HTR-8/SVneo (cell line): Measurements from ENCODE around the gene NDEL1.

ENCODE experiments used
- DNase-seq: peaks from one replicate; pipeline ENCODE4 v3.0.0; 2011; ENCODE audit warnings: low spot score, mixed read lengths; ENCODE audit not compliant: insufficient read length
- FAIRE-seq: peaks from 2 replicates; lab custom pipeline; 2011; peaks lifted over from hg19 to GRCh38; lab: Jason Lieb, UNC

The NDEL1 gene

GRCh38 chr17:8448310-8448709 is 12.6 kb downstream of the NDEL1 start:
- FAIRE-seq (no peak), DNase-seq (no peak)

DNA sequence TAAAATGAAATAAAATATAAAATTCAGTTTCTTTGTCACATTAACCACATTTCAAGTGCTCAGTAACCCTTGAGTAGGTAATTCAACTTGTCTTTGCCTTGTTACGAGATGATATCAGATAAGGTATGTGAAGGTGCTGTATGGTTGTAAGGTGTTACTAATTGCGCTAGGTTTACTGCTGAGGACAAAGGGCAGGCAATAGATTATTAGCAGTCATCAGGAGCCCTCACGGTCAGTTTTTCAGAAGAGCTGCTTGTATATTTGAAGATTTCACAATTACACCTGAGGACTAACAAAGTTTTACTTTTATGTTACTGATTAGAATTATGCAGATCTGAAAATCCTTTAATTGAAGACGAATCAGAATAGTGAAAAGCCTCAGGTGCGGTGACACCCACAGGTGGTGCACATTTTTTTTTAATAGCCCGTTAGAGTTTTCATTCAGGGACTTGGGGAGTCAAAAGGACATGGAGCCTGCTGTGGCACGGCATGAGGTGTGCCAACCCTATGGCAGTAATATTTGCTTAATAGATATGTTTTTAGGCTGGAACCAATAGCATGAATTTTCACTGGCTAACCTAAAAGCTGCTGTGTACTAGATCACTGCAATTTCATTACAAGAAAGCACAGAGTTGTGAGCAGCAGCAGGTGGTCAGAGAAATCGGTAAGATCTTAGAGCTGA is 16.4 kb downstream of the NDEL1 start:
- DNase-seq (no peak), FAIRE-seq (no peak)

DNA sequence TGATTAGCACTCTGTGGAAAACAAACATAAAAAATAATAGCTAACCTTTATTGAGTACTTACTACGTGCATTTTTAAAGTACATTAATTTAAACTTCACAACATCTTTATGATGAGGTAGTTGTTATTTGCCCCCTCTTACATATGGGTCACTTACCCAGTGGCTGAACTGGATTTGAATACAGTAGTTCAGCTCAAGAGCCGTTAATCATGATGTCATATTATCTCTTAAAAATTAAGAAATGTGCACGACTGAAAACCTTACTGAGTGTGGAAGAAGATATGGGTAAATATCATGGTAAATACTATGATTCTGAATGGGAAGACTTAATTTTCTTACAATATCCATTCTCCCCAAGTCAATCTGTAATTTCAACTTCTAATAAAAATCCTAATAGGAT is 17.6 kb downstream of the NDEL1 start:
- FAIRE-seq (no peak), DNase-seq (no peak)

DNA sequence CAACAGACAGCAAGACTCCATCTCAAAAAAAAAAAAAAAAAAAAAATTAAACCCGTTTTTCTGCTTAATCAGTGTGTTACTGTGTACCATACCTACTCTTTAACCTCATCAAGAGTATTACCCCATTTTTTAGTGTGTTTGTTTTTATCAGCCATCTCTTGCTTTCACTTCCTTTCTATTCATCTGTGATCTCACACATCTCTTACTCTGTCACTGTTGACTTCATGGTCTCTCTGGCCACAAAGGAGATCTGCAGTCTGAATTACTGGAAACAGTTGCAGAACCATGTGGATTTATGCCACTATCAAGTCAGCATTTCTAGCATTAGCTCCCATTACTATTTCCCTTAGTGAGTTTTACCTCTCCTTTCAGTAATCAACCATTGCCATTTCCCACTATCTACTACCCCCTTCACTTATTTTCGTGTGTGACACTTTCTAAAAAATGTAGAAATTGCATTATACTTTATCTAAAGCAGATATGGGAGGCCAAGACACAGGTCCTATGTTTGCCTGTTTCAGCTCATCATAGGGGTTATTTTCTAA is 20.1 kb downstream of the NDEL1 start:
- no peak for DNase-seq
- FAIRE-seq, result no peak

DNA sequence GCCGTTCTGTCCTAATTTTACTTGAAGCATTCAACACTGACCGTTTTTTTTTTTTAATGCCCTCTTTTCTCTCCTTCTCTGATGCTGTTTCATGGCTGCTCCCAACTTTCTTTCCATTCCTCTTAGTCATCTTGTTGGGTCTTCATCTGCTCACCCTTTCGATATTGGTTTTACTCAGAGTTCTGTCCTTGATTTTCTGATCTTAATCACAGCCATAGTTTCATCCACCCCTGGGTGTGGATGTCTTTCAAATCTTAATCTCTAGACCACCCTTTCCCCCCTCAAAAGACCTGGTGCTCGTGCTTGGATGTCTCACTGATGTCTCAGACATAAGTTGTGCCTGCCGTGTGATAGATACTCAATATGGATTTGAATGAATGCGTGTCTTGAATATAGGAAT is 22.4 kb downstream of the NDEL1 start:
- no peak for FAIRE-seq
- DNase-seq, result no peak

DNA sequence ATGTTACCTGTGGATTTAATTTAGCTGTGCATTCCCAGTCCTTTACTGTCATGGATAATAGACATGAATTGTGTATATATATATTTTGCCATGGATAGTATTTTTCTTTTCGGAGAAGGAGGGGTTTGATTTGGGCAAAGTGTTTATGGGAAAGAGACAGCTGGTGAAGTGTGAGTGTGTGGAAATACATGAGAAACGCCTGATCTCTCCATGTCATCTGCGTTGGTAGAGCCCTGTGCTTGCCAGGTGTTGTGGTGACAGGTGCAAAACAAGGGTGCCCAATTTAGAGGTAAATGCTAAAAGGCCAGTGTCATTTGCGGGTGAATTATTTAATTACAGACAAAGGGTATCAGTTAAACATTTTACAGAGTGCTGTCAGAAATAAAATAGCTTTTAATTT is 23.4 kb downstream of the NDEL1 start:
- no peak for FAIRE-seq
- no peak for DNase-seq

GRCh38 chr17:8459831-8460230 is 24.1 kb downstream of the NDEL1 start:
- peak; percentile 9 for FAIRE-seq

DNA sequence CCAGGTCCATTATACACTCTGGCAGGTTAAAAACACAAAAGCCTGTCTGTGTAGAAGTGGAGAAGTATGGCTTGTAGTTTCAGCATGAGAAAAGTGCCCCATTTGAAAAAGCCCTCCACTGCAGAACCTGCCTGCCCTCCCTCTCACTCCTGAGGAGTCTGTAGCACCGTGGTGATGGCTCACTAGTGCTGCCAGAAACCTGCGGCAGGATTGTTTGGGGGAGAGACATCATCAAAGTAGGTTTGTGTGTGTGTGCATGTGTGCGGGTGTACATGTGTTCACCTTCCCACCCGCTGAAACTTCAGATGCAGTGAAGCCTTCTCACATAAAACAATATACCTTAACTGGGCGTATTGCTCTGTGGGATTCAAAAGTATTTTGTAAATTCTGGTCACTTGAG is 26.9 kb downstream of the NDEL1 start:
- DNase-seq, result no peak
- no peak for FAIRE-seq

More at GRCh38 chr17:8459831-8460230, 24.1 kb downstream of the NDEL1 start:
- DNase-seq, result no peak

GRCh38 chr17:8463099-8463498 is 27.4 kb downstream of the NDEL1 start:
- FAIRE-seq (no peak), DNase-seq (no peak)

DNA sequence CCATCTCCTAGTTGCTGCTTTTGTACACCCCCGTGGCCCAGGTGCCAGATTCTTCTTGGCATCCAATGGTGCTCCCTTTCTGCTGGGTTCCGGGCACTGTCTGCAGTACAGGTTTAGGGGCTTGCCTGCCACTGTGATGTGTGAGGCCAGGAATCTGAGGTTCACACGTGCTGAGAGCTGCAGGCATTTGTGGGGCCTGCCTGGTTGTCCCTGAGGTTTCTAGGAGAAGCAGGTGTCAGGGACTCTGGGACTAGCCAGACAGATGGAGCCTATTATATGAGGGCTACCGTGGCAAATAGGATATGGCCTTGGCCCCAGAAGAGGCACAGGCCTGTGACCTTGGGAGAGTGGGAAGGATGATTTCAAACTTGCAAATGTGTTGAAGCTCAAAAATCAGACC is 29.3 kb downstream of the NDEL1 start:
- DNase-seq (no peak), FAIRE-seq (no peak)

- DNase-seq (no peak), FAIRE-seq (no peak)
Observed at GRCh38 chr17:8465356-8465755, 29.7 kb downstream of the NDEL1 start.

- FAIRE-seq, result no peak
- DNase-seq, result no peak
Observed at GRCh38 chr17:8465759-8466158, 30.1 kb downstream of the NDEL1 start.

DNA sequence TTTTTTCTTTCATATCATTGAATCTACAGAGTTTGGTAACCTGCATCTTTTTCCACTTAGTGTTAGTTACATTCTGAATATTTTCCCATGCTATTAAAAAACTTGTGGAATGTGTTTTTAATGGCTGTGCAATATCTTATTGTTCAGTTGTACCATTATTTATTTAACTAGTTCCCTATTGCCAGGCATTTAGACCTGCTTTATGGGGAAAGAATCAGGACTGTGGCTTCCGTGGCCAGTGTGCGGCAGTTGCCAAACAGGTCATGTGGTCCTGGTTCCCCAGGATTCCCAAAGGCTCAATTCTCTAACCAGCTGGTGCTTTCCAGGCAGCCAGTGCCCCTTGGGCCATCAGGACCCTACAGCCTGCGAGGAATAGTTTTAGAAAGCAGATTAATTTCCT is 30.8 kb downstream of the NDEL1 start:
- no peak for FAIRE-seq
- DNase-seq, result no peak

- FAIRE-seq, result no peak
- DNase-seq, result no peak
Observed at GRCh38 chr17:8466873-8467272, 31.2 kb downstream of the NDEL1 start.

DNA sequence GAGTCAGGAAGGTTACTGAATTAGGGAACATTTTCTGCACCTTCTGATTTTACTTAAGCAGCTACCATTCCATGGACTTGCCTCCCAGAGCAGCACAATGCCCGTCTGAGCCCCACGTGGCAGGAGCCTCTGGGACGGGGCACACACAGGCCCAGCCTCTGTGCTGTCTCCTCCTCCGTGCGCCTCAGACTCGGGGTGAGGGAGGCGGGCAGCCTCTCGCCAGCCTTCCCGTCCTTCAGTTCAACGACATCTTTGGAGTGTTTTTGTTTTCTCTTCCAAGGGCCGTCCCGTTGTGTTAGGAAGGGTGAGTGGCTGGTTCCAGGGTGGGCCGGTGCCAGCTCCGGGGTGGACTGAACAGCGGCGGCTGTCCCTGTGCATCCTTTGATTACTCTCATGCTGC is 31.8 kb downstream of the NDEL1 start:
- FAIRE-seq (no peak), DNase-seq (no peak)

- FAIRE-seq, result no peak
Observed at GRCh38 chr17:8468127-8468526, 32.4 kb downstream of the NDEL1 start.

DNA sequence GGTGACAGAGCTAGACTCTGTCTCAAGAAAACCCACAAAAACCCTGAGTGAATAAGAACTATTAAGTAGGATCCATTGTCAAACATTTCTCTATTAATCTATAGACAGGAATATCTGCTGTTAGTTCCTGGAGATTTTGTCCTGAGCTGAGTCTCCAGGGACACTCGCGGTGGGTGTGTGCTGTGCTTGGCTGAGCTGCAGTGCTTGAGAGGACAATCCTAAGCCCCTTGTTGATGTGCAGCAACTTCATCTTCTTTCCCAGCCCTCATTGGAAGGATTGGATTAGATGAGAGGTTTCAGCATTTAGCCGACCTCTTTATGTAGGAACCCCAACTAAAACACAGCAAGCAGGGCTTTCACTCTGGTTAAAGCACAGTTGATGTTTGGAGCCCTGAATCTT is 33.3 kb downstream of the NDEL1 start:
- FAIRE-seq, result no peak
- DNase-seq, result no peak

More at GRCh38 chr17:8468127-8468526, 32.4 kb downstream of the NDEL1 start:
- DNase-seq, result no peak

GRCh38 chr17:8469964-8470363 is 34.3 kb downstream of the NDEL1 start:
- no peak for DNase-seq
- peak; percentile 48 for FAIRE-seq

DNA sequence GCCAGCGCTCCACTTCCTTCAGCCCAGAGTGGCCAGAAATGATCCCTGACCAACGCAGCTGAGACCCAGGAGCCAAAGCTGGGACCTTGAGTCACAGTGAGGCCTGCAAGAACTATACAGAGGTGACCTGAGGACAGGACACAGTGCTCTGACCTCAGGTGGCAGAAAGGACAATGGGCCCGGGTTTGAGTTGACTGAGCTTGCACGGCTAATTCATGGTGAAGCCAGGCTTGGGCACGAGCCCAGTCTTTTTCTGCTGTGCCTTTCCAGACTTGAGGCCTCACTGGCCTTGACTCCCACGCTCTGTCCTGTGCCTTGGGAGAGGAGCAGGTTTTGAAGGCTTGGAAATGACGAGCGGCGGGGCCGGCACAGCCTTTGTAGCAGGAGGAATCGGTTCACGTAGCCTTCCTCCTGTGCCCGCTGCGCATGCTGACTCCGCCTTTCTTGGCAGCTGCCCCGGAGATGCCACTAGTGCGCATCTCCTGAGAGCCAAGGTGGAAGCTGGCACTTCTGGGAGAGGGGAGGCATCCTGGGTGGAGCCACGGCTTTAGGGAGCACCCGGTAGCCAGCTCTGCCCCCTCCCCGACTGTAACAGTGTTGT is 34.9 kb downstream of the NDEL1 start:
- DNase-seq (no peak), FAIRE-seq (no peak)

DNA sequence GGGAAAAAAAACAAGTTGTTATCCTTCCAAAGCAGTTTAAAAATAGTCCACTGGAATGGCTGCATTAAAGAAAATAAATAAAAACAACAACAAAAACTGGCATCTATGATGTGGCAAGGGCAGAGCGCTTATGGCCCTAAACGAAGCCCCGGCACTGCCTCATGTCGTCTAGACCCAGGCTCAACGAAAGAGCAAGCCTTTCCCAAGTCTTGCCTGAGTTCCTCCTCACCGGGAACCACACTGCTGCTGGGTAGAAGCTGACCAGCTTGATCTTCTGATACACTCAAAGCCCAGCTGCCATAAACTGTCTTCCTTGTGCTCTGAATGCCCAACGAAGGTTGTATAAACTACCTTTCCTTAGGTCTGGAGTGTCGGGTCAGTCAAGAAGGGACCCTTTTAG is 37.0 kb downstream of the NDEL1 start:
- no peak for DNase-seq
- no peak for FAIRE-seq

- FAIRE-seq, result no peak
- DNase-seq, result no peak
Observed at GRCh38 chr17:8473451-8474192, 37.9 kb downstream of the NDEL1 start.
